K562 (cell line): ENCODE measurements around the gene TPGS1. TPM values are rescaled to one million over a fixed set of nuclear protein-coding genes. Genes with fewer than 3 reads are reported as not detected.

Experiments
- BCOR ChIP-seq: fragments of 450-650 bp; IDR thresholded peaks from 2 replicates; pipeline ENCODE4 v1.6.1; 2016
- CREBBP ChIP-seq: IDR thresholded peaks from one replicate; pipeline ENCODE4 v1.6.1; 2012; ENCODE audit warnings: low read depth, mild to moderate bottlenecking, control low read depth, inconsistent platforms, low read length
- ETV1 ChIP-seq: fragments of 450-650 bp; conservative IDR thresholded peaks from 2 replicates; pipeline ENCODE4 v1.6.1; 2016; ENCODE audit warnings: missing genetic modification characterization, control low read depth, low read depth, missing compliant biosample characterization
- ETV6 ChIP-seq, 3 experiments: fragments of 150-350 bp in 1 of 3; sonication (generic) in 1 of 3; formaldehyde crosslinking in 1 of 3; IDR thresholded peaks; 2 replicates each; pipeline versions ENCODE4 v1.6.1 to v1.8.0; 2014 to 2022; ENCODE audit warnings: borderline replicate concordance in 2 of 3, low read depth in 2 of 3, antibody characterized with exemption in 1 of 3, low read length in 1 of 3, mild to moderate bottlenecking in 1 of 3, missing genetic modification reagents in 1 of 3
- EWSR1 ChIP-seq: fragments of 450-650 bp; IDR thresholded peaks from 2 replicates; pipeline ENCODE4 v1.6.1; 2018; ENCODE audit warnings: borderline replicate concordance, mild to moderate bottlenecking, low read depth, moderate library complexity; ENCODE audit not compliant: partially characterized antibody
- GTF2F1 ChIP-seq: IDR thresholded peaks from 2 replicates; pipeline ENCODE4 v1.6.1; 2011; ENCODE audit warnings: low read depth, low read length, improper control_type of control experiment
- GTF3C2 ChIP-seq: IDR thresholded peaks from 3 replicates; pipeline ENCODE4 v1.6.1; 2011; ENCODE audit warnings: borderline replicate concordance, mild to moderate bottlenecking, moderate library complexity; ENCODE audit not compliant: insufficient read length; ENCODE audit errors: extremely low read depth
- HEY1 ChIP-seq: fragments of 250-450 bp; sonication (Bioruptor Pico); IDR thresholded peaks from 2 replicates; pipeline ENCODE4 v1.5.0; 2020; ENCODE audit warnings: mild to moderate bottlenecking, moderate library complexity, borderline replicate concordance
- HNRNPUL1 ChIP-seq: fragments of 200-400 bp; formaldehyde crosslinking; IDR thresholded peaks from 2 replicates; pipeline ENCODE4 v1.6.1; 2017; ENCODE audit warnings: low read length
- RFX7 ChIP-seq: fragments of 250-450 bp; sonication (Bioruptor Pico); IDR thresholded peaks from 2 replicates; pipeline ENCODE4 v1.5.1; 2021; ENCODE audit warnings: mild to moderate bottlenecking
- TAF1 ChIP-seq: IDR thresholded peaks from 2 replicates; pipeline ENCODE4 v1.6.1; 2011; ENCODE audit warnings: mild to moderate bottlenecking, low read length, moderate library complexity; ENCODE audit not compliant: insufficient read depth, control insufficient read depth, severe bottlenecking; ENCODE audit errors: extremely low read depth
- TSC22D4 ChIP-seq: fragments of 450-650 bp; IDR thresholded peaks from 2 replicates; pipeline ENCODE4 v1.6.1; 2016; ENCODE audit warnings: missing genetic modification characterization, missing biosample characterization, control low read depth
- WHSC1 ChIP-seq: IDR thresholded peaks from one replicate; pipeline ENCODE4 v1.6.1; 2012; ENCODE audit warnings: low read length, control low read depth, inconsistent platforms
- XRCC3 ChIP-seq: fragments of 450-650 bp; IDR thresholded peaks from 2 replicates; pipeline ENCODE4 v1.6.1; 2017; ENCODE audit warnings: mild to moderate bottlenecking, moderate library complexity
- YY1 ChIP-seq, 3 experiments: IDR thresholded peaks; 2 replicates each; pipeline ENCODE4 v1.6.1; 2011; ENCODE audit warnings: low read length in 2 of 3, mild to moderate bottlenecking in 2 of 3, moderate library complexity in 2 of 3, borderline replicate concordance in 1 of 3, control low read depth in 1 of 3, low read depth in 1 of 3; ENCODE audit not compliant: insufficient read depth in 3 of 3, insufficient replicate concordance in 2 of 3, control insufficient read depth in 1 of 3, insufficient read length in 1 of 3; ENCODE audit errors: extremely low read depth in 1 of 3
- ZNF324 ChIP-seq: fragments of 250-450 bp; sonication (Bioruptor Pico); IDR thresholded peaks from 2 replicates; pipeline ENCODE4 v1.4.0; 2020; ENCODE audit warnings: mild to moderate bottlenecking
- ZNF668 ChIP-seq: fragments of 250-450 bp; sonication (Bioruptor Pico); IDR thresholded peaks from 2 replicates; pipeline ENCODE4 v1.8.0; 2022; ENCODE audit warnings: mild to moderate bottlenecking, inconsistent platforms
- ZNF696 ChIP-seq: fragments of 250-450 bp; sonication (Bioruptor Pico); conservative IDR thresholded peaks from 2 replicates; pipeline ENCODE4 v1.4.0; 2020; ENCODE audit warnings: mild to moderate bottlenecking, moderate library complexity
- polyA plus RNA-seq, 8 experiments: library from polyadenylated mRNA; depleted of rRNA in 4 of 8; stranded (reverse) in 5 of 8; unstranded in 3 of 8; fragments of >200 nt; fragmentation: Nextera tagmentation in 2 of 8; fragmentation: Illumina TruSeq in 1 of 8; extraction: Ambion mirVana in 2 of 8; extraction: Trizol in 1 of 8; gene quantifications; 2 replicates each; pipeline versions ENCODE4 v1.2.1 to v1.2.3, GENCODE V29; 2011 to 2014; ENCODE audit warnings: inconsistent platforms in 1 of 8, missing spikeins in 1 of 8
- total RNA-seq, 7 experiments: library from RNA; depleted of rRNA in 6 of 7; stranded (reverse); fragments of >200 nt in 6 of 7; fragmentation: Illumina TruSeq in 2 of 7; extraction: Trizol in 2 of 7; gene quantifications; 2 replicates each; pipeline versions ENCODE4 v1.2.1 to v1.2.3, GENCODE V29; 2011 to 2021; ENCODE audit warnings: low replicate concordance in 1 of 7

Gene TPGS1
- total and polyA plus RNA-seq, 9 of the 15 experiments (the other 6 are each of a cell fraction or from before 2014, with no cell fraction given): 0.30 to 31.6 (median 1.2) TPM; not detected in 2

GRCh38 chr19:488505-489417 lies 18.5 kb upstream of the TPGS1 start (continued):
- no peak for TF ChIP-seq XRCC3
- TF ChIP-seq ZNF668 (CRISPR knock-in tag): no peak
- TF ChIP-seq WHSC1: no peak
- TF ChIP-seq TAF1: peak; percentile 87
- TF ChIP-seq HEY1 (CRISPR knock-in tag): no peak
- TF ChIP-seq YY1 (IDR thresholded peaks at IDR 0.05; ENCODE audit: borderline replicate concordance in 1 of 3, control insufficient read depth in 1 of 3, extremely low read depth in 1 of 3, insufficient read depth in 3 of 3, insufficient read length in 1 of 3, insufficient replicate concordance in 2 of 3, low read depth in 1 of 3, low read length in 2 of 3): peak in 2 of 3 experiments; percentile 82 to 84
- TF ChIP-seq ZNF324 (CRISPR knock-in tag): no peak
- TF ChIP-seq ETV6 (IDR thresholded peaks at IDR 0.05; ENCODE audit: borderline replicate concordance in 1 of 2, low read depth in 2 of 2, low read length in 1 of 2): no peak
- TF ChIP-seq ETV6 (CRISPR knock-in tag; IDR thresholded peaks at IDR 0.05; ENCODE audit: borderline replicate concordance): peak; percentile 77; the same call in 1 of the 2 replicates
- TF ChIP-seq HNRNPUL1: no peak
- TF ChIP-seq TSC22D4 (tag): no peak
- TF ChIP-seq RFX7: no peak
- TF ChIP-seq GTF3C2: no peak
- no peak for TF ChIP-seq GTF2F1
- no peak for TF ChIP-seq ETV1 (tag)
- TF ChIP-seq CREBBP: no peak
- no peak for TF ChIP-seq ZNF696
- no peak for TF ChIP-seq BCOR
- TF ChIP-seq EWSR1: no peak
